SK-N-MC (cell line): ENCODE data around the gene TYMS.
"Not testable (repeated sequence)": the region's sequence is repeated elsewhere in the genome, so short reads cannot be mapped to it uniquely, and the experiment has no call there.

Experiments used
- DNase-seq: peaks from one replicate; pipeline ENCODE4 v3.0.0-alpha.2; 2011; ENCODE audit warnings: low read depth, low spot score
- H3K27ac ChIP-seq: fragments of 200-600 bp; sonication (generic); 2 replicates; pipeline ENCODE4 v1.5.1; 2016; ENCODE audit warnings: mixed run types
- H3K36me3 ChIP-seq: fragments of 200-600 bp; sonication (generic); 2 replicates; pipeline ENCODE4 v1.6.1; 2017; ENCODE audit warnings: antibody characterized with exemption, low read length, mixed read lengths; ENCODE audit not compliant: insufficient read depth
- H3K4me3 ChIP-seq: fragments of 200-600 bp; sonication (generic); 2 replicates; pipeline ENCODE4 v1.5.1; 2016
- H3K9ac ChIP-seq: fragments of 200-600 bp; sonication (generic); 2 replicates; pipeline ENCODE4 v1.8.0; 2017; ENCODE audit warnings: mixed run types, mixed read lengths; ENCODE audit not compliant: insufficient read length
- H3K9me3 ChIP-seq: fragments of 200-600 bp; sonication (generic); 2 replicates; pipeline ENCODE4 v1.6.1; 2017; ENCODE audit warnings: low read depth, mild to moderate bottlenecking, antibody characterized with exemption, low read length, moderate library complexity, mixed read lengths
- EZH2 ChIP-seq: fragments of 200-600 bp; sonication (generic); IDR thresholded peaks from one replicate; pipeline ENCODE4 v1.6.1; 2017; ENCODE audit warnings: antibody characterized with exemption
- FOXP2 ChIP-seq: optimal IDR thresholded peaks from 2 replicates; pipeline ENCODE3; 2011; ENCODE audit warnings: mild to moderate bottlenecking, moderate library complexity; ENCODE audit not compliant: insufficient read depth; ENCODE audit errors: extremely low read length, control extremely low read depth
- POLR2AphosphoS5 ChIP-seq: IDR thresholded peaks from 2 replicates; pipeline ENCODE4 v1.6.1; 2012; ENCODE audit warnings: mild to moderate bottlenecking, low read depth, low read length, borderline replicate concordance

Gene TYMS

DNA sequence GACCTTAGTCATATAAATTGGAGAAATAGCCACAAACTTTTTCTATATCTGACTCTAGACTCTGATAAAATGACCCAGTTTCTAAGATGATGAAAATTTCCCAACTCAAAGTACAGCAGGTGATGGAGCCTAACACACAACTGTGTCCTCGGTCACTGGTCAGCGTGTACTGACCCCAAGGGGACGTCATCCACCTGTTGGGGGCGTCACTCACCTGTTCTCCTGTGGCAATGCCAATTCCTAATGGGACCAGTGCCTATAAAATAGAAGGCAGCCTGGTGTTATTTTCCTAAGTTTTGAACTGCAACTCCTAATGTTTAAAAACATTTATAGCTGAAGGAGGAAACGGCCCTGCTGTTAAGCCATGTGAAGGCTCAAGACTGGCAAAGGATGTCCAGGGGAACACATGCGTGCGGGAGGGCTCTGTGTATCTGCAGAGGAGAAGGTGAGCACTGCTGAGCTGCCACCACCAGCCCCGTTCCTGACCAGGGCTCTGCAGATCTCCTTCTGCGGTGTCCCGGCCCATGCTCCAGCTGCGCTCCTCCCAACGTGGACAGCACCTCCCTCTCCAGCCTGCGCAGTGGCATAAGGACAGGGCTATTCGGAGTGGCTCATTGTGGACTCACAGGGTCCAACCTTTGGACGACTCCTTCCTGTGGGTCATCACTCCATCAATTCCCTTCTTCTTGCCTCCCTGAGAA is 21.2 kb downstream of the TYMS start:
- no peak overlapping the region for H3K27ac ChIP-seq
- H3K36me3 ChIP-seq: peaks cover 15% of the 10 kb centered on the region

DNA sequence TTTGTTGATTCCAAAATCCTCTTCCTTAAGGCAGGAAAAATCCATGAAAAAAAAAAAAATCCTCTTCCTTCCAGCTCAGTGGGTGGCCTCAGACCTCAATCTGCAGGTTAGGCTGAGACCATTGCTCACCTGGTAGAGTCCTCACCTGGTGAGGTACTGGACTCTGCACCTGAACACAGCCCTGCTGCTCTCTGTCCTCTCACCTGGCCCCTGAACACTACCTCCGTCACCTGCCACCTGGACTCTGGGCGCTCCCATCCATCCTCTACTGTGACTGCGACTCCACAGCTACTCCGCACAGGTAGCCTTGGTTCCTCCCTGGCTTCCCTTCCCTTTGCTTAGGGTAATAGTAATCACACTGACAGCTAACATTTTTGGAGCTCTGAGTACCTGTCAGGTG is 22.1 kb downstream of the TYMS start:
- Histone ChIP-seq H3K9ac (no peak overlapping the region), H3K9me3 (no peaks in the 10 kb centered on the region), H3K27ac (no peak overlapping the region), H3K36me3 (peaks cover 7% of the 10 kb centered on the region; the same call in 1 of the 2 replicates), H3K4me3 (no peak overlapping the region)
- no peak for DNase-seq
- TF ChIP-seq FOXP2: no peak
- TF ChIP-seq POLR2AphosphoS5: no peak
- TF ChIP-seq EZH2: no peak

More for the DNA sequence above, 21.2 kb downstream of the TYMS start:
- no peak for DNase-seq
- Histone ChIP-seq H3K4me3 (no peak overlapping the region), H3K9ac (no peak overlapping the region), H3K9me3 (no peaks in the 10 kb centered on the region)
- TF ChIP-seq FOXP2 (no peak), EZH2 (no peak), POLR2AphosphoS5 (no peak)

GRCh38 chr18:680392-680791 is 22.9 kb downstream of the TYMS start:
- Histone ChIP-seq H3K4me3 (no peak overlapping the region), H3K36me3 (no peaks in the 10 kb centered on the region; the same call in 1 of the 2 replicates), H3K9me3 (no peaks in the 10 kb centered on the region), H3K9ac (no peak overlapping the region), H3K27ac (no peak overlapping the region)
- DNase-seq: no peak
- TF ChIP-seq FOXP2 (no peak), POLR2AphosphoS5 (no peak), EZH2 (no peak)

DNA sequence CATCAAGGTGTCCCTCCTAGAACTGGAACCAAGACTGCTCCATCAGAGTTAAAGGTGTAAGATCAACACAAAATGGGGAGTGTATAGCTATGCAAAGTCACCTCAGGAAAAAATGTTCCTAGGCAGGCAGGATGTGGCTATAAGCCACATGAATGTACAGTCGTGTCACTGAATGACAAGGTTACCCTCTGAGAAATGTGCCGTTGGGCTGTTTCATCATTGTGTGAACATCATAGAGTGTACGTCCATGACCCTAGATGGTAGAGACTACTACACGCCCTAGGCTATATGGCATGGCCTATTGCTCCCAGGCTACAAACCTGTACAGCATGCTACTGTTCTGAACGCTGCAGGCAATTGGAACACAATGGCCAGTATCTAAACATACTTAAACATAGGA is 24.5 kb downstream of the TYMS start:
- Histone ChIP-seq H3K4me3 (no peak overlapping the region), H3K9ac (no peak overlapping the region), H3K36me3 (no peaks in the 10 kb centered on the region), H3K27ac (no peak overlapping the region), H3K9me3 (no peaks in the 10 kb centered on the region)
- no peak for DNase-seq
- TF ChIP-seq EZH2 (no peak), POLR2AphosphoS5 (no peak), FOXP2 (no peak)

GRCh38 chr18:682416-682815 is 25.0 kb downstream of the TYMS start:
- H3K9me3 ChIP-seq, DNase-seq, H3K36me3 ChIP-seq, H3K4me3 ChIP-seq, H3K9ac ChIP-seq, H3K27ac ChIP-seq: not testable (repeated sequence)

DNA sequence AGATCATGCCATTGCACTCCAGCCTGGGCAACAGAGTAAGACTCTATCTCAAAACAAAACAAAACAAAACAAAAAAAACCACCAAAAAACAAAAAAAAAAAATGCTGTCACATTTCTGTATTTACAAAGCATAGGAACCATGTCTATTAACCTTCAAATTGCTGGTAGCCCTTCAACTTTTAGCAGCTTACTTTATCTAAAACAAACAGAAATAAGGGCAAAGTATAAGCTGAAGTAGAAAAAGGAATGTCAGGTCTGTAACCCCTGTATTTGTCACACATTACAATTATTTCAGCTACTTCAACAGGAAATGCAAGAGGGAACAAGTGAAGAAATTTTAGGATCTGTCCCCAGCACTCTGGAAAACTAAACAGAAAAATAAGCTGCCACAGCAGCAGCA is 25.4 kb downstream of the TYMS start:
- H3K4me3 ChIP-seq: no peak overlapping the region
- no peak for DNase-seq
- no peak overlapping the region for H3K9ac ChIP-seq
- H3K36me3 ChIP-seq: no peaks in the 10 kb centered on the region
- H3K9me3 ChIP-seq: no peaks in the 10 kb centered on the region
- TF ChIP-seq EZH2 (no peak), POLR2AphosphoS5 (no peak), FOXP2 (no peak)
- no peak overlapping the region for H3K27ac ChIP-seq

DNA sequence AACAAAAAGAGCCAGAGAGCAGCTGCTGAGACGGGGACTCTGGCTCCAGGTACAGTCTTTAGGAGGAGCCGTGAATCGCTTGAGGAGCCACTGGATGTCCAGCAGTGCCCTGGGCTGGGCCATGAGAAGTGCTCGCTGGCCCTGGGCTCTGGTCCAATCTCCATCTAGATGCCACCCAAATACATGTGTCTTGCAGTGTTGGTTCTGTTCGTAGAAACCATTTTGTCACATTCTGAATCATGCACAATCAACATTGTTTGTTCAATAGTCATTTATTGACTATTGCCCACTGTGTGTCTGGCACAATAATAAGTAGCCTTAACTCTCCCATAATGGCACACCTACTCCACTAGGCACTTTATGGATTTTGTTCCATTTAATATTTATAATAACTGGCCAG is 26.1 kb downstream of the TYMS start:
- Histone ChIP-seq H3K27ac (no peak overlapping the region), H3K9me3 (no peaks in the 10 kb centered on the region), H3K4me3 (no peak overlapping the region), H3K36me3 (no peaks in the 10 kb centered on the region), H3K9ac (no peak overlapping the region)
- no peak for TF ChIP-seq FOXP2
- no peak for DNase-seq

GRCh38 chr18:685438-685837 is 28.0 kb downstream of the TYMS start:
- no peak overlapping the region for H3K27ac ChIP-seq
- no peaks in the 10 kb centered on the region for H3K9me3 ChIP-seq
- H3K4me3 ChIP-seq: no peak overlapping the region
- DNase-seq: no peak
- TF ChIP-seq EZH2 (no peak), POLR2AphosphoS5 (no peak), FOXP2 (no peak)
- H3K9ac ChIP-seq: no peak overlapping the region
- H3K36me3 ChIP-seq: no peaks in the 10 kb centered on the region

DNA sequence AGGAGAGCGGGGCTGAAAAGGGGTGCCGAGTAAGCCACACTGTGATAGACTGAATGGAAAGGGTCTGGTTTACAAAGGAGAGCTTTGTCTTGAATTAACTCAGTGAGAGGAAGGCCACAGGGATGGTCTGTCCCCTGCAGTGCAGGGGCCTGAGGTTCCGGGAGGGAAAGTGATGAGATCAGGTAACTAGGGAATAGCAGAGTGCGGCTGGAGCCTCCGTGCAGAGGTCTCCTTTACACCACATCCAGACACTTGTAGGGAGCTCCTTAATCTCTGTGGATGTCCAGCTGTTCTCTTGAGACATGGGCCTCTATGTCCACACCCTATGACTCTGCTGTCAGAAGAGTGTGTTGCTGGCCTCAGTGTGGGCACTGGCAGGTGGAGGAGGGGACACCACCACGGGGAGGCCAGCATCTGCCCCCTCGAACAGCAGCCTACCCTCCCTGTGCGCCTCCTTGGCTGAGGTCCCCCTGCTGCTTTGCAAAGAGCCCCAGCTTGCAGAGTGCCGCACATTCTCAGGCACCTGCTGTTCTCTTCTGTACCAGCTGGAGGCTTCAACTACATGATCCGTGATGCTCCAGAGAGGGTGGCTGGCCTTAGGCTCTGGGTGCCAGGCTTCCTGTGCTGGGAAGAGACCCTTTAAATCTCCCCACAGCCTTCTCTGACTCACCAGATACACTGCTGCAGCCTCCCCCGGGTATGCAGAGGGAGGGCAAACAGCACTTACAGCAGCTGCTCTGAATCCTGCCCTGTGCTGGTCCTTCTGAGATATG is 29.1 kb downstream of the TYMS start:
- Histone ChIP-seq H3K9ac (no peak overlapping the region), H3K4me3 (no peak overlapping the region), H3K9me3 (no peaks in the 10 kb centered on the region), H3K36me3 (no peaks in the 10 kb centered on the region), H3K27ac (no peak overlapping the region)
- no peak for DNase-seq
- TF ChIP-seq POLR2AphosphoS5 (no peak), FOXP2 (no peak), EZH2 (no peak)
